ENCODE data around the gene ADAMTS5.

- no peak for TF ChIP-seq CTCF (IDR thresholded peaks at IDR 0.05)
- no peak for TF ChIP-seq HOXB5 (CRISPR knock-in tag; IDR thresholded peaks at IDR 0.05)
- TF ChIP-seq SREBF2 (IDR thresholded peaks at IDR 0.05) = no peak
- no peak for TF ChIP-seq NR3C1 (IDR thresholded peaks at IDR 0.05)
- TF ChIP-seq FOXS1 (CRISPR knock-in tag; IDR thresholded peaks at IDR 0.05) = no peak
- no peak for TF ChIP-seq USF2 (IDR thresholded peaks at IDR 0.05)
- no peak for TF ChIP-seq ESRRA (IDR thresholded peaks at IDR 0.05; ENCODE audit: borderline replicate concordance, low read length)
- no peak for TF ChIP-seq TFCP2L1 (CRISPR knock-in tag; IDR thresholded peaks at IDR 0.05)
- no peak for TF ChIP-seq HDAC2 (IDR thresholded peaks at IDR 0.05)
- TF ChIP-seq CBX2 (IDR thresholded peaks at IDR 0.05; ENCODE audit: borderline replicate concordance, low read depth) = no peak
- TF ChIP-seq RCOR1 (IDR thresholded peaks at IDR 0.05; ENCODE audit: low read depth, low read length) = no peak
- no peak for TF ChIP-seq POLR2A (IDR thresholded peaks at IDR 0.05; ENCODE audit: low read length)
Observed at GRCh38 chr21:26892151-26892550, 74.7 kb downstream of the ADAMTS5 start.
